NCI-H2171 (cell line): ENCODE results near the gene DIP2B.
"Not testable (repeated sequence)": the region's sequence is repeated elsewhere in the genome, so short reads cannot be mapped to it uniquely, and the experiment has no call there.

Source experiments
- DNase-seq: peaks from one replicate; lab custom pipeline; 2025; lab: John Stamatoyannopoulos, UW

DIP2B gene

GRCh38 chr12:50768813-50769212 lies 264.0 kb downstream of the DIP2B start:
- DNase-seq = not testable (repeated sequence)

- no peak for DNase-seq
Measured at GRCh38 chr12:50771409-50771808, 266.6 kb downstream of the DIP2B start.

- DNase-seq = no peak
Measured at GRCh38 chr12:50772470-50772869, 267.7 kb downstream of the DIP2B start.

- DNase-seq = no peak
Measured at GRCh38 chr12:50772877-50773276, 268.1 kb downstream of the DIP2B start.

- DNase-seq = no peak
Measured at GRCh38 chr12:50775251-50775650, 270.5 kb downstream of the DIP2B start.

GRCh38 chr12:50776749-50777728 lies 272.3 kb downstream of the DIP2B start:
- no peak for DNase-seq

GRCh38 chr12:50778663-50779590 lies 274.1 kb downstream of the DIP2B start:
- DNase-seq = no peak

GRCh38 chr12:50780013-50780412 lies 275.2 kb downstream of the DIP2B start:
- DNase-seq = no peak

GRCh38 chr12:50784501-50784900 lies 279.7 kb downstream of the DIP2B start:
- DNase-seq = no peak

- DNase-seq = no peak
Measured at GRCh38 chr12:50785406-50786001, 280.7 kb downstream of the DIP2B start.

- DNase-seq = no peak
Measured at GRCh38 chr12:50786498-50787231, 281.9 kb downstream of the DIP2B start.

GRCh38 chr12:50787618-50788017 lies 282.8 kb downstream of the DIP2B start:
- DNase-seq = no peak

- DNase-seq = no peak
Measured at GRCh38 chr12:50788561-50788960, 283.8 kb downstream of the DIP2B start.

GRCh38 chr12:50790081-50790480 lies 285.3 kb downstream of the DIP2B start:
- DNase-seq = no peak
